ENCODE results near the gene ZNF280B.
"Not testable (repeated sequence)": the region's sequence is repeated elsewhere in the genome, so short reads cannot be mapped to it uniquely, and the experiment has no call there.

Gene ZNF280B

DNA sequence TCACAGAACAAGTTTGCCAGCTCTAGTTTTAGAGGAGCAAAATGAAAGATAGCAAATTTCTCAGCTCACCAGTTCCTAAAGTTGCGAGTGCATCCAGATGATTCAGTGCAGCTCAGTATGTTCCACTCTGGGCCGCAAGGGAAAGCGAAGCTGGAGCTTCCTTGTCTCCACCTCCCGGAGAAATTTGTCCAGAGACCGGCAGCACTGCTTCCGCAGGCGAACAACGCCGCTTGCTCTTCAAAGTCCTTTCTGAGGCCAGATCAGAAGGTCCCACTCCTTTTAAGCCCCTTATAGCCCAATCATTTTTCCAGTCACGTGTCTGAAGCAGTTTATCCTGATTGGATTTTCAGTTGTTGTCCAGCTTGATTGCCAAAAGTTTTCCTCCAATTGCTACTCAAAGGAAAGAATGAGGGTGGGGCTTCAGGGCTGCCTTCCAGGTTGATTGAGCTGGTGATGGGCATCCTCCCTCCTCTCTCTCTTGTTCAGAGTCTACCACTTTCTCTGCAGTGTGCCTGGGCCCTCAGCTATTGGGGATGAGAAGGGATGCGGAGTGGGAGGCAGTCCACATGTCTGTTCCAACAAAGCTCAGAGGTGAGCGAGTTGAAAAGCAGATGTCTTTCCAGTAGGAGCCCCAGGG, 11.6 kb upstream of the ZNF280B start, which contains the start of gene ZNF280A:
Gene ZNF280A, minus strand, starts transcription at position 251 of the 637 bp plus-strand sequence. CDS start 4,640 bp downstream, outside the sequence.
- H3K9ac ChIP-seq (ENCODE audit: insufficient read length): no peak within 1 kb of the TSS
- no peak within 1 kb of the TSS for H3K4me3 ChIP-seq
- no peak for DNase-seq (ENCODE audit: low read depth, low spot score)
- H3K9me3 ChIP-seq (ENCODE audit: low read depth, low read length): no peaks in the 10 kb centered on the region
- H3K27ac ChIP-seq: no peak within 1 kb of the TSS
- TF ChIP-seq POLR2AphosphoS5 (IDR thresholded peaks at IDR 0.05; ENCODE audit: borderline replicate concordance, low read depth, low read length) (no peak), FOXP2 (optimal IDR thresholded peaks at IDR 0.05; ENCODE audit: control extremely low read depth, extremely low read length, insufficient read depth) (no peak)
- H3K36me3 ChIP-seq (ENCODE audit: insufficient read depth, low read length): no peaks in the 10 kb centered on the region

DNA sequence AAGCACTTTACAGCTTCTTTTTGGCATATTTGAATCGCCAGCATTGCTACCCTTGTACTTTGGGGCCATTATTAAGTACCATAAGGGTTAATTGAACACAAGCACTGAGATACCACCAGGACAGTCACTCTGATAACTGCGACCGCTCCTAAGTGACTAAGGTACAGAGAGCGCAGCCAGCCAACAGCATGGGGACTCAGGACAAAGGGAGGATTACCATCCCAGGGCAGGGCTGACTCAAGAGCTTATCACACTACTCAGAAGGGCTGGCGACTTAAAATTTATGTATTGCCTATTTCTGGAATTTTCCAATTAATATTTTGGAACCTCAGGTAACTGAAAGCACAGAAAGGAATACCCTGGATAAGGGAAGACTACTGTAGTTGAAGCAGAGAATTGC, 11.0 kb upstream of the ZNF280B start:
- H3K9ac ChIP-seq (ENCODE audit: insufficient read length): no peak overlapping the region
- H3K9me3 ChIP-seq (ENCODE audit: low read depth, low read length): no peaks in the 10 kb centered on the region
- no peak overlapping the region for H3K4me3 ChIP-seq
- no peak for DNase-seq (ENCODE audit: low read depth, low spot score)
- no peak overlapping the region for H3K27ac ChIP-seq
- H3K36me3 ChIP-seq (ENCODE audit: insufficient read depth, low read length): no peaks in the 10 kb centered on the region
- TF ChIP-seq EZH2 (IDR thresholded peaks at IDR 0.05): no peak
- TF ChIP-seq POLR2AphosphoS5 (IDR thresholded peaks at IDR 0.05; ENCODE audit: borderline replicate concordance, low read depth, low read length): no peak
- no peak for TF ChIP-seq FOXP2 (optimal IDR thresholded peaks at IDR 0.05; ENCODE audit: control extremely low read depth, extremely low read length, insufficient read depth)

DNA sequence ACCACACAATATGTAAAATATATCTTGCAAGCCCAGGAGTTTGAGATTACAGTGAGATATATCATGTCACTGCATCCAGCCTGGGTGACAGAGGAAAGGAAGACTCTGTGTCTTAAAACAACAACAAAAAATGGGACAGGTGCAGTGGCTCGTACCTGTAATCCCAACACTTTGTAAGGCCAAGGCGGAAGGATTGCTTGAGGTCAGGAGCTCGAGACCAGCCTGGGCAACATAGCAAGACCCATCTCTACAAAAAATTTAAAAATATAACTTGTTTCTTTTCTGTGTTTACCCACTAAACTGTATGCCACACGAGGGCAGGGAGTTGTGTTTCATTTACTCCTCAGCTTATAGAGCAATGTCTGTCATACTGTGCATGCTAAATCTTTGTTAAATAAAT, 8.4 kb upstream of the ZNF280B start:
- Histone ChIP-seq H3K9ac (ENCODE audit: insufficient read length) (no peak overlapping the region), H3K36me3 (ENCODE audit: insufficient read depth, low read length) (no peaks in the 10 kb centered on the region), H3K4me3 (no peak overlapping the region), H3K27ac (no peak overlapping the region), H3K9me3 (ENCODE audit: low read depth, low read length) (no peaks in the 10 kb centered on the region)
- TF ChIP-seq EZH2 (IDR thresholded peaks at IDR 0.05) (no peak), FOXP2 (optimal IDR thresholded peaks at IDR 0.05; ENCODE audit: control extremely low read depth, extremely low read length, insufficient read depth) (no peak), POLR2AphosphoS5 (IDR thresholded peaks at IDR 0.05; ENCODE audit: borderline replicate concordance, low read depth, low read length) (no peak)
- no peak for DNase-seq (ENCODE audit: low read depth, low spot score)

GRCh38 chr22:22515890-22516289, 7.3 kb upstream of the ZNF280B start:
- no peak for TF ChIP-seq FOXP2 (optimal IDR thresholded peaks at IDR 0.05; ENCODE audit: control extremely low read depth, extremely low read length, insufficient read depth)
- no peak for TF ChIP-seq POLR2AphosphoS5 (IDR thresholded peaks at IDR 0.05; ENCODE audit: borderline replicate concordance, low read depth, low read length)
- no peak for TF ChIP-seq EZH2 (IDR thresholded peaks at IDR 0.05)
- H3K9ac ChIP-seq (ENCODE audit: insufficient read length): no peak overlapping the region
- no peaks in the 10 kb centered on the region for H3K9me3 ChIP-seq (ENCODE audit: low read depth, low read length)
- H3K36me3 ChIP-seq (ENCODE audit: insufficient read depth, low read length): no peaks in the 10 kb centered on the region
- H3K4me3 ChIP-seq: no peak overlapping the region
- H3K27ac ChIP-seq: no peak overlapping the region
- no peak for DNase-seq (ENCODE audit: low read depth, low spot score)

GRCh38 chr22:22514431-22514830, 5.9 kb upstream of the ZNF280B start:
- not testable (repeated sequence) for H3K36me3 ChIP-seq (ENCODE audit: insufficient read depth, low read length); H3K4me3 ChIP-seq; H3K27ac ChIP-seq; DNase-seq (ENCODE audit: low read depth, low spot score); H3K9ac ChIP-seq (ENCODE audit: insufficient read length); H3K9me3 ChIP-seq (ENCODE audit: low read depth, low read length)

- no peak for TF ChIP-seq POLR2AphosphoS5 (IDR thresholded peaks at IDR 0.05; ENCODE audit: borderline replicate concordance, low read depth, low read length)
- TF ChIP-seq EZH2 (IDR thresholded peaks at IDR 0.05): no peak
- TF ChIP-seq FOXP2 (optimal IDR thresholded peaks at IDR 0.05; ENCODE audit: control extremely low read depth, extremely low read length, insufficient read depth): no peak
- no peak overlapping the region for H3K27ac ChIP-seq
- H3K9ac ChIP-seq (ENCODE audit: insufficient read length): no peak overlapping the region
- no peaks in the 10 kb centered on the region for H3K9me3 ChIP-seq (ENCODE audit: low read depth, low read length)
- no peak overlapping the region for H3K4me3 ChIP-seq
- DNase-seq (ENCODE audit: low read depth, low spot score): no peak
- H3K36me3 ChIP-seq (ENCODE audit: insufficient read depth, low read length): no peaks in the 10 kb centered on the region
Observed at GRCh38 chr22:22513619-22514018, 5.1 kb upstream of the ZNF280B start.

DNA sequence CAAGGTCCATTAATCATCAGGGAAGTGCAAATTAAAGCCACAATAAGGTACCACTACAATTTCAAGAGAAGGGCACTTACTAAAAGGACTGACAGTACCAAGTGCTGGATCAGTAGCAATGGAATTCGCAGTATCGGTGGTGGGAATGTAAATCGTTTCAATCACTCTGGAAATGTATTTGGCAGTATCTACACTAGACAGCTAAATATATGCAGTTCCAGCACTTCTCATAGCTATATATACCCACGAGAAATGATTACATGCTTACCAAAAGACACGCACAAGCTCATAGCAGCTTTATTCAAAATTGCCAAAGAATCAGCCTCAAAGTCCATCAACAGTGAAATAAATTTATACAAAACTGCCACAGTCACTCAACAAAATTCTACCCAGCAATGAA, 4.4 kb upstream of the ZNF280B start:
- H3K27ac ChIP-seq: no peak overlapping the region
- no peaks in the 10 kb centered on the region for H3K36me3 ChIP-seq (ENCODE audit: insufficient read depth, low read length)
- no peak overlapping the region for H3K4me3 ChIP-seq
- no peak for DNase-seq (ENCODE audit: low read depth, low spot score)
- TF ChIP-seq FOXP2 (optimal IDR thresholded peaks at IDR 0.05; ENCODE audit: control extremely low read depth, extremely low read length, insufficient read depth): no peak
- no peak for TF ChIP-seq EZH2 (IDR thresholded peaks at IDR 0.05)
- no peak for TF ChIP-seq POLR2AphosphoS5 (IDR thresholded peaks at IDR 0.05; ENCODE audit: borderline replicate concordance, low read depth, low read length)
- no peak overlapping the region for H3K9ac ChIP-seq (ENCODE audit: insufficient read length)
- no peaks in the 10 kb centered on the region for H3K9me3 ChIP-seq (ENCODE audit: low read depth, low read length)

GRCh38 chr22:22510833-22511232, 2.3 kb upstream of the ZNF280B start:
- H3K36me3 ChIP-seq (ENCODE audit: insufficient read depth, low read length); H3K9ac ChIP-seq (ENCODE audit: insufficient read length); DNase-seq (ENCODE audit: low read depth, low spot score); H3K27ac ChIP-seq; H3K9me3 ChIP-seq (ENCODE audit: low read depth, low read length); H3K4me3 ChIP-seq: not testable (repeated sequence)

DNA sequence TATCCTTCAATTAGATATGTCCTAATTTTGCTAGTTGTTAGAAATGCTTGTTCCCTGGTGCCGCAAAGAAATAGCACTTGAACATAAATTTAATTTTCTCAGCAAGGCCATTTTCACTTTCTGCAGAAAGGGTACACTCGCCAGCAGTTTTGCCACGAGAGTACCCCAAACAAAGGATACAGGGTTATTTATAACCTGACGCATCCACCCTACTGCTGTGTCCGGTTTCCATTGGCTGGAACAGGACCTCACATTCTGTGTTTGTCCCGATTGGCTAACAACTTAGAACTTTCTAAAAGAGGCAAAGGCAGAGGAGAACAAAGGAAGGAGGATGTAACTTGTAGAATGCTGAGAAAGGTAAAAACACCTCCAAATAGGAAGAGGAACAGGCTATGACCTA, 1.4 kb upstream of the ZNF280B start:
- not testable (repeated sequence) for H3K9me3 ChIP-seq (ENCODE audit: low read depth, low read length); H3K27ac ChIP-seq; H3K4me3 ChIP-seq; DNase-seq (ENCODE audit: low read depth, low spot score); H3K36me3 ChIP-seq (ENCODE audit: insufficient read depth, low read length); H3K9ac ChIP-seq (ENCODE audit: insufficient read length)
